B cell (primary cell): ENCODE data around the gene S100A13. TPM values are rescaled to one million over a fixed set of nuclear protein-coding genes. Genes with fewer than 3 reads are reported as not detected.
A peak's percentile ranks its signal among the peaks of the same experiment; 100 is the strongest.

Source experiments
- ATAC-seq: fragments of 200-7000 bp; cut with Tn5 transposase; one replicate; pipeline ENCODE4 v1.10.0; 2021; ENCODE audit warnings: low read depth, mild to moderate bottlenecking, moderate number of reproducible peaks, moderate library complexity
- CTCF ChIA-PET: fragments of 350-600 bp; sonication (Branson Sonifier 250); formaldehyde crosslinking; loops from one replicate; lab custom pipeline; 2021; ENCODE audit warnings: antibody characterized with exemption, inconsistent platforms; lab: Charles Lee
- POLR2A ChIA-PET: fragments of 350-600 bp; sonication (Branson Sonifier 250); formaldehyde crosslinking; loops from one replicate; lab custom pipeline; 2021; ENCODE audit warnings: antibody characterized with exemption; lab: Charles Lee
- DNase-seq: peaks from one replicate; pipeline ENCODE4 v3.0.0; 2013
- H2AFZ ChIP-seq: 2 replicates; pipeline ENCODE4 v1.6.1; 2012; ENCODE audit warnings: mild to moderate bottlenecking, low read depth, low read length; ENCODE audit not compliant: insufficient read depth, poor library complexity, severe bottlenecking
- H3K27ac ChIP-seq, 2 donors: 1 replicate in 1 of 2; 2 replicates in 1 of 2; pipeline ENCODE4 v1.5.1; 2012 to 2013; ENCODE audit warnings: low read length in 2 of 2, mild to moderate bottlenecking in 2 of 2, moderate library complexity in 1 of 2
- H3K27me3 ChIP-seq, 4 experiments: fragments of 200-600 bp in 1 of 4; sonication (generic) in 1 of 4; replicated peaks in 1 of 4; 1 replicate in 2 of 4; 2 replicates in 2 of 4; pipeline versions ENCODE4 v1.6.1 to v1.7.0; 2013 to 2016; ENCODE audit warnings: low read length in 3 of 4, mild to moderate bottlenecking in 2 of 4, mixed read lengths in 1 of 4, moderate library complexity in 1 of 4; ENCODE audit not compliant: insufficient read depth in 4 of 4, control insufficient read depth in 3 of 4; ENCODE audit errors: control extremely low read depth in 1 of 4
- H3K36me3 ChIP-seq, 2 experiments: replicated peaks in 1 of 2; 1 replicate in 1 of 2; 2 replicates in 1 of 2; pipeline versions ENCODE4 v1.6.1 to v1.7.1; 2013; ENCODE audit warnings: low read length in 1 of 2; ENCODE audit not compliant: insufficient read depth in 2 of 2, control insufficient read depth in 1 of 2; ENCODE audit errors: control extremely low read depth in 1 of 2, extremely low read depth in 1 of 2
- H3K4me1 ChIP-seq, 2 donors: fragments of 200-600 bp in 1 of 2; sonication (generic) in 1 of 2; 1 replicate in 1 of 2; 2 replicates in 1 of 2; pipeline versions ENCODE4 v1.5.1 to v1.6.1; 2013 to 2017; ENCODE audit warnings: low read length in 2 of 2; ENCODE audit not compliant: control insufficient read depth in 2 of 2, insufficient read depth in 2 of 2
- H3K4me2 ChIP-seq: replicated peaks from 2 replicates; pipeline ENCODE3; 2012; ENCODE audit warnings: mild to moderate bottlenecking, low read depth, low read length; ENCODE audit not compliant: poor library complexity, severe bottlenecking
- H3K4me3 ChIP-seq, 5 experiments: fragments of 200-600 bp in 1 of 5; sonication (generic) in 1 of 5; 1 replicate in 3 of 5; 2 replicates in 2 of 5; pipeline versions ENCODE4 v1.5.1 to v1.7.0; 2011 to 2016; ENCODE audit warnings: low read length in 4 of 5, mild to moderate bottlenecking in 4 of 5, low read depth in 2 of 5, control low read depth in 1 of 5, moderate library complexity in 1 of 5; ENCODE audit not compliant: insufficient read depth in 1 of 5; ENCODE audit errors: control extremely low read depth in 1 of 5, extremely low read depth in 1 of 5
- H3K79me2 ChIP-seq: fragments of 200-600 bp; sonication (generic); one replicate; pipeline ENCODE4 v1.6.0; 2016; ENCODE audit warnings: low read length; ENCODE audit not compliant: control insufficient read depth, insufficient read depth
- H3K9ac ChIP-seq: fragments of 200-600 bp; sonication (generic); 2 replicates; pipeline ENCODE4 v1.6.1; 2017; ENCODE audit warnings: mild to moderate bottlenecking, low read length, moderate library complexity
- H3K9me3 ChIP-seq, 3 donors: one replicate each; pipeline versions ENCODE4 v1.6.1 to v1.7.1; 2013; ENCODE audit warnings: low read length in 2 of 3; ENCODE audit not compliant: control insufficient read depth in 2 of 3, insufficient read depth in 1 of 3; ENCODE audit errors: control extremely low read depth in 1 of 3
- H4K20me1 ChIP-seq: 2 replicates; pipeline ENCODE4 v1.6.0; 2012; ENCODE audit warnings: mild to moderate bottlenecking, low read length; ENCODE audit not compliant: insufficient read depth, control insufficient read depth, poor library complexity, severe bottlenecking
- H3K27ac Mint-ChIP-seq: one replicate; pipeline ENCODE4 v1.8.0; 2021; ENCODE audit warnings: mixed read lengths
- H3K27me3 Mint-ChIP-seq: one replicate; pipeline ENCODE4 v1.8.0; 2021; ENCODE audit warnings: mixed read lengths
- H3K4me1 Mint-ChIP-seq: one replicate; pipeline ENCODE4 v1.8.0; 2021; ENCODE audit warnings: mixed read lengths
- H3K4me3 Mint-ChIP-seq: one replicate; pipeline ENCODE4 v1.8.0; 2021; ENCODE audit warnings: mixed read lengths
- H3K9me3 Mint-ChIP-seq: one replicate; pipeline ENCODE4 v1.8.0; 2022; ENCODE audit warnings: mixed read lengths; ENCODE audit not compliant: insufficient read depth
- EZH2 ChIP-seq: IDR thresholded peaks from 2 replicates; pipeline ENCODE4 v1.6.1; 2012; ENCODE audit warnings: borderline replicate concordance, low read depth, mild to moderate bottlenecking, moderate library complexity, low read length; ENCODE audit not compliant: insufficient read depth, poor library complexity, severe bottlenecking
- WGBS: methylation state at CpG from one replicate; pipeline ENCODE4 v1.1.5; 2013; ENCODE audit warnings: missing lambda C conversion rate; ENCODE audit not compliant: insufficient coverage; 5-methylcytosine and 5-hydroxymethylcytosine counted together
- intact Hi-C: fragments of 100-400 bp; cut with micrococcal nuclease; formaldehyde crosslinking; loops from one replicate; pipeline ENCODE4 v1.10.0; 2022
- polyA plus RNA-seq: library from polyadenylated mRNA; depleted of rRNA; stranded (reverse); fragments of >200 nt; gene quantifications from 2 replicates; pipeline ENCODE4 v1.2.3, GENCODE V29; 2012
- total RNA-seq, 2 donors: library from RNA; stranded (reverse); fragments of 120-200 nt in 1 of 2; gene quantifications; 1 replicate in 1 of 2; 2 replicates in 1 of 2; pipeline versions ENCODE4 v1.2.3 to v1.2.4, GENCODE V29; 2013 to 2022
- TF ChIP-seq, protein P1 (sequence below): fragments of 200-600 bp; IDR thresholded peaks from one replicate; pipeline ENCODE4 v1.8.0; 2022; ENCODE audit warnings: antibody characterized with exemption, mild to moderate bottlenecking

Gene S100A13
- total and polyA plus RNA-seq, 2 donors (not counting 1 experiment from before 2014, with no cell fraction given), result 9.8 to 17.8 TPM

- Histone ChIP-seq H3K4me3 (no peak overlapping the region), H3K27ac (peak overlapping the region in 1 of 2 donors; percentile 41), H3K27me3 (no peaks in the 10 kb centered on the region), H3K9ac (no peak overlapping the region), H3K4me1 (no peaks in the 10 kb centered on the region), H3K36me3 (peaks cover 11 to 28% of the 10 kb centered on the region in 2 experiments), H2AFZ (no peak overlapping the region), H3K9me3 (no peaks in the 10 kb centered on the region), H3K4me2 (no peak overlapping the region), H4K20me1 (peaks cover 2% of the 10 kb centered on the region), H3K79me2 (peaks cover 3% of the 10 kb centered on the region)
- Mint-ChIP-seq H3K4me1 (no peaks in the 10 kb centered on the region), H3K27me3 (no peaks in the 10 kb centered on the region), H3K4me3 (no peak overlapping the region), H3K9me3 (no peaks in the 10 kb centered on the region), H3K27ac (peak overlapping the region; percentile 61)
- TF ChIP-seq, protein P1, sequence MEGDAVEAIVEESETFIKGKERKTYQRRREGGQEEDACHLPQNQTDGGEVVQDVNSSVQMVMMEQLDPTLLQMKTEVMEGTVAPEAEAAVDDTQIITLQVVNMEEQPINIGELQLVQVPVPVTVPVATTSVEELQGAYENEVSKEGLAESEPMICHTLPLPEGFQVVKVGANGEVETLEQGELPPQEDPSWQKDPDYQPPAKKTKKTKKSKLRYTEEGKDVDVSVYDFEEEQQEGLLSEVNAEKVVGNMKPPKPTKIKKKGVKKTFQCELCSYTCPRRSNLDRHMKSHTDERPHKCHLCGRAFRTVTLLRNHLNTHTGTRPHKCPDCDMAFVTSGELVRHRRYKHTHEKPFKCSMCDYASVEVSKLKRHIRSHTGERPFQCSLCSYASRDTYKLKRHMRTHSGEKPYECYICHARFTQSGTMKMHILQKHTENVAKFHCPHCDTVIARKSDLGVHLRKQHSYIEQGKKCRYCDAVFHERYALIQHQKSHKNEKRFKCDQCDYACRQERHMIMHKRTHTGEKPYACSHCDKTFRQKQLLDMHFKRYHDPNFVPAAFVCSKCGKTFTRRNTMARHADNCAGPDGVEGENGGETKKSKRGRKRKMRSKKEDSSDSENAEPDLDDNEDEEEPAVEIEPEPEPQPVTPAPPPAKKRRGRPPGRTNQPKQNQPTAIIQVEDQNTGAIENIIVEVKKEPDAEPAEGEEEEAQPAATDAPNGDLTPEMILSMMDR, result no peak
- no peak for TF ChIP-seq EZH2
- CTCF ChIA-PET, result interaction anchor here (1.0 to 1.2 kb wide), 2 partner anchors 78 to 80 kb away, joined by 3 to 6 read pairs; no protein-coding TSS in a partner anchor
- 91% methylated on average over 2 of the region's 2 CpGs for WGBS
- DNase-seq (no peak), ATAC-seq (no peak)
- intact Hi-C loops, result no loop called here
- POLR2A ChIA-PET, result interaction anchor here (0.6 to 1.5 kb wide), 3 partner anchors 15 to 62 kb away, joined by 5 to 10 read pairs (median 5); partner anchors contain the start of gene CHTOP
These were observed 22.5 kb upstream of the S100A13 start for GRCh38 chr1:153649863-153650235.

- Mint-ChIP-seq H3K4me3 (no peak overlapping the region), H3K27ac (peak overlapping the region; percentile 41), H3K4me1 (no peaks in the 10 kb centered on the region), H3K9me3 (no peaks in the 10 kb centered on the region), H3K27me3 (no peaks in the 10 kb centered on the region)
- TF ChIP-seq, protein P1, result no peak
- TF ChIP-seq EZH2, result no peak
- peak overlapping the region in 1 of 2 donors; percentile 41 for H3K27ac ChIP-seq
- ChIA-PET POLR2A (interaction anchor here (1.5 kb wide), 1 partner anchor 15 kb away, joined by 5 read pairs; the partner anchor contains the start of gene CHTOP), CTCF (interaction anchor here (1.0 to 1.2 kb wide), 2 partner anchors 77 to 79 kb away, joined by 3 to 6 read pairs; no protein-coding TSS in a partner anchor)
- peaks cover 14 to 34% of the 10 kb centered on the region in 2 experiments for H3K36me3 ChIP-seq
- no peaks in the 10 kb centered on the region for H3K4me1 ChIP-seq
- intact Hi-C loops, result no loop called here
- no peaks in the 10 kb centered on the region for H3K27me3 ChIP-seq
- H3K79me2 ChIP-seq, result peaks cover 3% of the 10 kb centered on the region
- ATAC-seq (no peak), DNase-seq (no peak)
- 59% methylated on average over 2 of the region's 3 CpGs for WGBS
- H3K9ac ChIP-seq, result no peak overlapping the region
- H2AFZ ChIP-seq, result no peak overlapping the region
- H3K4me2 ChIP-seq, result no peak overlapping the region
- no peaks in the 10 kb centered on the region for H3K9me3 ChIP-seq
- no peak overlapping the region for H3K4me3 ChIP-seq
- peaks cover 4% of the 10 kb centered on the region for H4K20me1 ChIP-seq
These were observed 22.0 kb upstream of the S100A13 start for GRCh38 chr1:153649137-153649862.
